Vagina (tissue), 2 donors: ENCODE measurements around the gene HSPA1B.

Source experiments
- POLR2A ChIP-seq, 2 donors: fragments of 450-650 bp; IDR thresholded peaks; one replicate each; pipeline ENCODE4 v1.6.1; 2017; ENCODE audit warnings: antibody characterized with exemption in 2 of 2, mild to moderate bottlenecking in 2 of 2, moderate library complexity in 2 of 2
- TF ChIP-seq, protein P1 (sequence below), 3 experiments: fragments of 450-650 bp in 2 of 3; fragments of 200-600 bp in 1 of 3; sonication (generic) in 1 of 3; IDR thresholded peaks; one replicate each; pipeline ENCODE4 v1.5.1; 2017 to 2019; ENCODE audit warnings: antibody characterized with exemption in 3 of 3, mild to moderate bottlenecking in 2 of 3, moderate library complexity in 2 of 3

GRCh38 chr6:31794294-31794865 is 33.2 kb upstream of the HSPA1B start:
- no peak for TF ChIP-seq POLR2A (IDR thresholded peaks at IDR 0.05)
- TF ChIP-seq, protein P1, sequence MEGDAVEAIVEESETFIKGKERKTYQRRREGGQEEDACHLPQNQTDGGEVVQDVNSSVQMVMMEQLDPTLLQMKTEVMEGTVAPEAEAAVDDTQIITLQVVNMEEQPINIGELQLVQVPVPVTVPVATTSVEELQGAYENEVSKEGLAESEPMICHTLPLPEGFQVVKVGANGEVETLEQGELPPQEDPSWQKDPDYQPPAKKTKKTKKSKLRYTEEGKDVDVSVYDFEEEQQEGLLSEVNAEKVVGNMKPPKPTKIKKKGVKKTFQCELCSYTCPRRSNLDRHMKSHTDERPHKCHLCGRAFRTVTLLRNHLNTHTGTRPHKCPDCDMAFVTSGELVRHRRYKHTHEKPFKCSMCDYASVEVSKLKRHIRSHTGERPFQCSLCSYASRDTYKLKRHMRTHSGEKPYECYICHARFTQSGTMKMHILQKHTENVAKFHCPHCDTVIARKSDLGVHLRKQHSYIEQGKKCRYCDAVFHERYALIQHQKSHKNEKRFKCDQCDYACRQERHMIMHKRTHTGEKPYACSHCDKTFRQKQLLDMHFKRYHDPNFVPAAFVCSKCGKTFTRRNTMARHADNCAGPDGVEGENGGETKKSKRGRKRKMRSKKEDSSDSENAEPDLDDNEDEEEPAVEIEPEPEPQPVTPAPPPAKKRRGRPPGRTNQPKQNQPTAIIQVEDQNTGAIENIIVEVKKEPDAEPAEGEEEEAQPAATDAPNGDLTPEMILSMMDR (IDR thresholded peaks at IDR 0.05) = no peak
